ES-I3 (cell line): ENCODE data around the gene PLAGL1.
"Not testable (repeated sequence)": the region's sequence is repeated elsewhere in the genome, so short reads cannot be mapped to it uniquely, and the experiment has no call there.

ENCODE experiments used
- H3K36me3 ChIP-seq: 2 replicates; pipeline ENCODE4 v1.6.1; 2013; ENCODE audit warnings: mild to moderate bottlenecking, low read length, control low read depth, moderate library complexity; ENCODE audit not compliant: insufficient read depth
- H3K4me1 ChIP-seq: 2 replicates; pipeline ENCODE4 v1.6.1; 2013; ENCODE audit warnings: mild to moderate bottlenecking, control low read depth, low read length; ENCODE audit not compliant: insufficient read depth
- H3K9ac ChIP-seq: 2 replicates; pipeline ENCODE4 v1.6.1; 2013; ENCODE audit warnings: low read depth, mild to moderate bottlenecking, low read length, moderate library complexity
- H3K9me3 ChIP-seq: 2 replicates; pipeline ENCODE4 v1.6.1; 2013; ENCODE audit warnings: mild to moderate bottlenecking, low read length, moderate library complexity; ENCODE audit not compliant: control insufficient read depth, insufficient read depth

The PLAGL1 gene

GRCh38 chr6:144008120-144008811 lies at the start of gene PLAGL1:
PLAGL1 (minus strand) TSS chr6:144008259; CDS start chr6:143948136, 60,123 bp downstream.
- Histone ChIP-seq H3K9ac (peak within 1 kb of the TSS; percentile 40; the same call in 1 of the 2 replicates), H3K9me3 (no peaks in the 10 kb centered on the region), H3K36me3 (no peaks in the 10 kb centered on the region), H3K4me1 (no peaks in the 10 kb centered on the region)

- no peaks in the 10 kb centered on the region for H3K36me3 ChIP-seq
Measured at GRCh38 chr6:144055121-144055931, 47.3 kb upstream of the PLAGL1 start.

GRCh38 chr6:144053601-144054000 lies 45.5 kb upstream of the PLAGL1 start:
- Histone ChIP-seq H3K36me3 (no peaks in the 10 kb centered on the region), H3K9me3 (no peaks in the 10 kb centered on the region), H3K4me1 (no peaks in the 10 kb centered on the region), H3K9ac (no peak overlapping the region)

More at GRCh38 chr6:144055121-144055931, 47.3 kb upstream of the PLAGL1 start:
- no peaks in the 10 kb centered on the region for H3K4me1 ChIP-seq
- no peak overlapping the region for H3K9ac ChIP-seq
- H3K9me3 ChIP-seq: no peaks in the 10 kb centered on the region

GRCh38 chr6:144052488-144052887 lies 44.4 kb upstream of the PLAGL1 start:
- Histone ChIP-seq H3K36me3 (no peaks in the 10 kb centered on the region), H3K4me1 (no peaks in the 10 kb centered on the region), H3K9ac (no peak overlapping the region), H3K9me3 (no peaks in the 10 kb centered on the region)

GRCh38 chr6:144049386-144049785 lies 41.3 kb upstream of the PLAGL1 start:
- no peaks in the 10 kb centered on the region for H3K36me3 ChIP-seq
- H3K9me3 ChIP-seq: peaks cover 2% of the 10 kb centered on the region; the same call in 1 of the 2 replicates
- no peak overlapping the region for H3K9ac ChIP-seq
- H3K4me1 ChIP-seq: no peaks in the 10 kb centered on the region

- Histone ChIP-seq H3K9me3 (peaks cover 2% of the 10 kb centered on the region; the same call in 1 of the 2 replicates), H3K9ac (no peak overlapping the region), H3K36me3 (no peaks in the 10 kb centered on the region), H3K4me1 (no peaks in the 10 kb centered on the region)
Measured at GRCh38 chr6:144047688-144048087, 39.6 kb upstream of the PLAGL1 start.

- not testable (repeated sequence) for H3K9me3 ChIP-seq, H3K9ac ChIP-seq, H3K36me3 ChIP-seq, H3K4me1 ChIP-seq
Measured at GRCh38 chr6:144046672-144047071, 38.6 kb upstream of the PLAGL1 start.

- H3K9ac ChIP-seq, H3K4me1 ChIP-seq, H3K9me3 ChIP-seq, H3K36me3 ChIP-seq: not testable (repeated sequence)
Measured at GRCh38 chr6:144044989-144045388, 36.9 kb upstream of the PLAGL1 start.

- H3K9me3 ChIP-seq: no peaks in the 10 kb centered on the region
- no peak overlapping the region for H3K9ac ChIP-seq
- no peaks in the 10 kb centered on the region for H3K4me1 ChIP-seq
- H3K36me3 ChIP-seq: no peaks in the 10 kb centered on the region
Measured at GRCh38 chr6:144036835-144037195, 28.8 kb upstream of the PLAGL1 start.

- H3K9me3 ChIP-seq: no peaks in the 10 kb centered on the region
- H3K9ac ChIP-seq: no peak overlapping the region
- H3K36me3 ChIP-seq: no peaks in the 10 kb centered on the region
- H3K4me1 ChIP-seq: no peaks in the 10 kb centered on the region
Measured at GRCh38 chr6:144036064-144036834, 28.2 kb upstream of the PLAGL1 start.

GRCh38 chr6:144035416-144035815 lies 27.4 kb upstream of the PLAGL1 start:
- Histone ChIP-seq H3K9ac (no peak overlapping the region), H3K9me3 (no peaks in the 10 kb centered on the region)

GRCh38 chr6:144033816-144034735 lies 26.0 kb upstream of the PLAGL1 start:
- H3K9me3 ChIP-seq: no peaks in the 10 kb centered on the region
- H3K9ac ChIP-seq: no peak overlapping the region
- H3K36me3 ChIP-seq: no peaks in the 10 kb centered on the region
- H3K4me1 ChIP-seq: no peaks in the 10 kb centered on the region

More at GRCh38 chr6:144035416-144035815, 27.4 kb upstream of the PLAGL1 start:
- H3K36me3 ChIP-seq: no peaks in the 10 kb centered on the region
- H3K4me1 ChIP-seq: no peaks in the 10 kb centered on the region

- Histone ChIP-seq H3K4me1 (no peaks in the 10 kb centered on the region), H3K9me3 (no peaks in the 10 kb centered on the region), H3K36me3 (no peaks in the 10 kb centered on the region), H3K9ac (no peak overlapping the region)
Measured at GRCh38 chr6:144029452-144029851, 21.4 kb upstream of the PLAGL1 start.
